ENCODE data around the gene HSD3B7.

Gene HSD3B7

DNA sequence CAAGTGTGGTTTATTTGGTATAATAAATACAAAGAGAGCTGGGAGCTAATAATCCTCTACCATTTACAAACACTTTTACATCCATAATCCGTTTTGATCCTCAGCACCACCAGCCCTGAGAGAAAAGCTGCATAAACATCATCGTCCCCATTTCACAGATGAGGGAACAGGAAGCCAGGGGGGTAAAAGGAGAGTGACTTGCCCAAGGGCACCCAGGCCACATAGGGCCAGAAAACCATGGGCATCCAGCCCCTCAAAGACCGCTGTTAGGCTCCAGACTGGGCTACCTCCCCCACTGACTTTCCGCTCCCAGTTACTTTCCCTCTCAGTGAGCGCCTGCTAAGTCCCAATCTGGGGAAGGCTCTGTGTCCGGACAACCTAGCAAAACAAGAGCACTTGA is 18.7 kb downstream of the HSD3B7 start:
- Histone ChIP-seq H3K4me3 (ENCODE audit: low read length in 2 of 2) (no peak overlapping the region), H3K4me1 (ENCODE audit: control insufficient read depth, insufficient read depth, low read length) (peaks cover 6% of the 10 kb centered on the region), H3K9me3 (ENCODE audit: control insufficient read depth in 2 of 2, low read length in 2 of 2) (no peaks in the 10 kb centered on the region), H3K9ac (ENCODE audit: low read length in 2 of 2) (no peak overlapping the region), H3K36me3 (ENCODE audit: control insufficient read depth in 2 of 2, insufficient read depth in 2 of 2, low read length in 2 of 2) (no peaks in the 10 kb centered on the region), H3K27me3 (ENCODE audit: control insufficient read depth in 1 of 2, insufficient read depth in 2 of 2, low read length in 2 of 2) (peaks cover 6 to 7% of the 10 kb centered on the region in 2 donors), H3K27ac (ENCODE audit: low read length) (no peak overlapping the region)

DNA sequence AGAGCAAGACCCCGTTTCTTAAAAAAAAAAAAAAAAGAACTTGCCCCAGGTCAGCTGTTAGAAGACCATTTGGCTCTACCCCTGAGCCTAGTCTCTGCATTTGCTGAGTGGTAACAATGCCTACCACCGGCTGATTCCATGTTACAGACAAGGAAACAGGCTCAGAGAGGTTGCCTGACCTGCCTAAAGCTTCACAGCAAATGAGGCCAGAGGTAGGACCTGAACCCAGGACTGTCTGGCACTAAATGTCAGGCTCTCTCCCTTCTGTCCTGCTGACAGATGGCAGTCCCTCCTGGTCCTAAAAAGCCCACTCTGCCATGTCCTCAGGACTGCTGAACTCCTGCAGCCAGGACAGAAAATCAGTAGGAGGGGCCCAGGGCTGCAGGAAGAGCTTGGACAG is 19.7 kb downstream of the HSD3B7 start:
- peaks cover 11 to 15% of the 10 kb centered on the region in 2 donors for H3K27me3 ChIP-seq (ENCODE audit: control insufficient read depth in 1 of 2, insufficient read depth in 2 of 2, low read length in 2 of 2)
- no peak overlapping the region for H3K9ac ChIP-seq (ENCODE audit: low read length in 2 of 2)
- H3K9me3 ChIP-seq (ENCODE audit: control insufficient read depth in 2 of 2, low read length in 2 of 2): no peaks in the 10 kb centered on the region
- no peak overlapping the region for H3K4me3 ChIP-seq (ENCODE audit: low read length in 2 of 2)
- no peaks in the 10 kb centered on the region for H3K36me3 ChIP-seq (ENCODE audit: control insufficient read depth in 2 of 2, insufficient read depth in 2 of 2, low read length in 2 of 2)
- peaks cover 2% of the 10 kb centered on the region for H3K4me1 ChIP-seq (ENCODE audit: control insufficient read depth, insufficient read depth, low read length)
- H3K27ac ChIP-seq (ENCODE audit: low read length): no peak overlapping the region

- Histone ChIP-seq H3K4me3 (ENCODE audit: low read length in 2 of 2) (no peak overlapping the region), H3K27me3 (ENCODE audit: control insufficient read depth in 1 of 2, insufficient read depth in 2 of 2, low read length in 2 of 2) (peaks cover 15 to 19% of the 10 kb centered on the region in 2 donors), H3K9me3 (ENCODE audit: control insufficient read depth in 2 of 2, low read length in 2 of 2) (no peaks in the 10 kb centered on the region), H3K9ac (ENCODE audit: low read length in 2 of 2) (no peak overlapping the region), H3K36me3 (ENCODE audit: control insufficient read depth in 2 of 2, insufficient read depth in 2 of 2, low read length in 2 of 2) (no peaks in the 10 kb centered on the region), H3K4me1 (ENCODE audit: control insufficient read depth, insufficient read depth, low read length) (peaks cover 2% of the 10 kb centered on the region), H3K27ac (ENCODE audit: low read length) (no peak overlapping the region)
These were observed 20.5 kb downstream of the HSD3B7 start for GRCh38 chr16:31005350-31006085.

DNA sequence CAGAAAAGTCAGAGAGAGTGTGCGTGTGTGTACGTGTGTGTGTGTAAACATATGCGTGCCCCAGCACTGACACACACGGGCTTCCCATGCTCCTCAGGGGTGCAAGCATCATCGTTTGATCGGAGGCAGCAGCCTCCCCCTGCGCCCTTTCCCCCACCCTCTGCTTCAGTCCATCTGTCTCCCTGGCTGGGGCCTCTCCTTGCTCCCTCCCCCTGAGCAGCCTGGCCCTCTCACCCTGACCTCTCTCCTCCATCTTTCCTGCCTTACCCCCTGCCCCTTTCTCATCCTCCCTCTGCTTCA is 21.0 kb downstream of the HSD3B7 start:
- Histone ChIP-seq H3K9ac (ENCODE audit: low read length in 2 of 2) (no peak overlapping the region), H3K27me3 (ENCODE audit: control insufficient read depth in 1 of 2, insufficient read depth in 2 of 2, low read length in 2 of 2) (peaks cover 19 to 21% of the 10 kb centered on the region in 2 donors), H3K36me3 (ENCODE audit: control insufficient read depth in 2 of 2, insufficient read depth in 2 of 2, low read length in 2 of 2) (no peaks in the 10 kb centered on the region), H3K9me3 (ENCODE audit: control insufficient read depth in 2 of 2, low read length in 2 of 2) (no peaks in the 10 kb centered on the region), H3K4me1 (ENCODE audit: control insufficient read depth, insufficient read depth, low read length) (peaks cover 4% of the 10 kb centered on the region), H3K27ac (ENCODE audit: low read length) (no peak overlapping the region), H3K4me3 (ENCODE audit: low read length in 2 of 2) (no peak overlapping the region)

GRCh38 chr16:31006589-31006988 is 21.6 kb downstream of the HSD3B7 start:
- H3K9ac ChIP-seq (ENCODE audit: low read length in 2 of 2): no peak overlapping the region
- H3K9me3 ChIP-seq (ENCODE audit: control insufficient read depth in 2 of 2, low read length in 2 of 2): no peaks in the 10 kb centered on the region
- peaks cover 24 to 27% of the 10 kb centered on the region in 2 donors for H3K27me3 ChIP-seq (ENCODE audit: control insufficient read depth in 1 of 2, insufficient read depth in 2 of 2, low read length in 2 of 2)
- no peak overlapping the region for H3K4me3 ChIP-seq (ENCODE audit: low read length in 2 of 2)
- H3K27ac ChIP-seq (ENCODE audit: low read length): no peak overlapping the region
- H3K4me1 ChIP-seq (ENCODE audit: control insufficient read depth, insufficient read depth, low read length): peaks cover 5% of the 10 kb centered on the region
- no peaks in the 10 kb centered on the region for H3K36me3 ChIP-seq (ENCODE audit: control insufficient read depth in 2 of 2, insufficient read depth in 2 of 2, low read length in 2 of 2)

DNA sequence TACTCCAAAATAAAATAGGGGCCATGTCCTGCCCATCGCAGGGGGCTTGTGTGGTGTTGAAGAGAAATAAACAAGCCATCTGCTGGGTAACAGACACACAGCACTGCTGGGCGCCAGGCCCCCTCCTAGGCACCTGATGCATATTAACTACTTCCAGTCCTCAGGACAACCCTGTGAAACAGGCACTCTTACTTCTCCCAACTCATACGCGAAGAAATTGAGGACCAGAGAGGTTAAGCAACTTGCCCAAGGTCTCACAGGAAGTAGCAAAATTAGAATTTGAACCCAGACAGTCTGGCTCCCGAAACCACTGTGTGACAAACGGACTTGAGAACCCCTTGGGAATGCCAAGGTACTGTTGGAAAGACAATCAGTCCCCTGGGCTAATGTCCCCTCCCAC is 22.7 kb downstream of the HSD3B7 start:
- no peaks in the 10 kb centered on the region for H3K9me3 ChIP-seq (ENCODE audit: control insufficient read depth in 2 of 2, low read length in 2 of 2)
- no peak overlapping the region for H3K4me3 ChIP-seq (ENCODE audit: low read length in 2 of 2)
- H3K9ac ChIP-seq (ENCODE audit: low read length in 2 of 2): no peak overlapping the region
- no peaks in the 10 kb centered on the region for H3K36me3 ChIP-seq (ENCODE audit: control insufficient read depth in 2 of 2, insufficient read depth in 2 of 2, low read length in 2 of 2)
- peaks cover 31 to 34% of the 10 kb centered on the region in 2 donors for H3K27me3 ChIP-seq (ENCODE audit: control insufficient read depth in 1 of 2, insufficient read depth in 2 of 2, low read length in 2 of 2)
- H3K27ac ChIP-seq (ENCODE audit: low read length): no peak overlapping the region
- peaks cover 3% of the 10 kb centered on the region for H3K4me1 ChIP-seq (ENCODE audit: control insufficient read depth, insufficient read depth, low read length)

GRCh38 chr16:31008149-31008548 is 23.1 kb downstream of the HSD3B7 start:
- no peak overlapping the region for H3K27ac ChIP-seq (ENCODE audit: low read length)
- no peaks in the 10 kb centered on the region for H3K36me3 ChIP-seq (ENCODE audit: control insufficient read depth in 2 of 2, insufficient read depth in 2 of 2, low read length in 2 of 2)
- H3K4me1 ChIP-seq (ENCODE audit: control insufficient read depth, insufficient read depth, low read length): peaks cover 3% of the 10 kb centered on the region
- no peak overlapping the region for H3K4me3 ChIP-seq (ENCODE audit: low read length in 2 of 2)
- no peaks in the 10 kb centered on the region for H3K9me3 ChIP-seq (ENCODE audit: control insufficient read depth in 2 of 2, low read length in 2 of 2)
- no peak overlapping the region for H3K9ac ChIP-seq (ENCODE audit: low read length in 2 of 2)
- H3K27me3 ChIP-seq (ENCODE audit: control insufficient read depth in 1 of 2, insufficient read depth in 2 of 2, low read length in 2 of 2): peaks cover 31 to 34% of the 10 kb centered on the region in 2 donors

DNA sequence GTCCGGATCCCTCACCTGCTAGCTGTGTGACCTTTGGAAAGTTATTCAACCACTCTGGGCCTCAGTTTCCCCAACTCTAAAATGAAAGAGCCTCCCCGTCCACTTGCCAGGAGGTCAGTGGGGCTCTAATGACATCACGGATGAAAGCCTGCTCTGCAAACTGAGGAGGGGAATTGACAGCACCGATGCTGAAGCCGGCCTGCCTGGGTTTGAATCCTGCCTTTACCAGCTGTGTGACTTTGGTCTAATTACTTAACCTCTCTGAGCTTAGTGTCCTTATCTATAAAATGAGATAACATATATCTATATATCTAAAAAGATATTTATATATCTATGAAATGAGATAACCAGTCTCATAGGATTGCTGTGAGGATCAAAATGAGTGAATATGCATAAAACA is 23.5 kb downstream of the HSD3B7 start:
- H3K27me3 ChIP-seq (ENCODE audit: control insufficient read depth in 1 of 2, insufficient read depth in 2 of 2, low read length in 2 of 2): peaks cover 31 to 35% of the 10 kb centered on the region in 2 donors

DNA sequence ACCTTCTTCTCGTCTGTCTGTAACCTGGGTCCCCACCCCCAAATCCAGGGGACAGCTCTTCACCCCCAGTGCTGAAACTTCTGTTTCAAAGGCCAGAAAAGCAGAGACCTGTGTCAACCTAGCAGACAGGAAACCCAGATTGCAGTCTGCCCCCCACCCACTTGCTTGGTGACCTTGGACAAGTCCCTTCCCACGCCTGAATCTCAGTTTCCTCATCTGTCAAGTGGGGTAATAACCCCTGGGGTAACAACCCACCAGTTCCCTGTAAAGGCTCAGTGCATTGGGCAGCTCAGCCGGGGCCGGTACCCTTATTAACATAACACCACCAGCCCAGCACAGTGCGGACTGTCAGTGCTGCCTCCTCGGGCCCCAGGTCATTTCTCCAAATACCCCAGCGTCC is 24.1 kb downstream of the HSD3B7 start:
- Histone ChIP-seq H3K27ac (ENCODE audit: low read length) (no peak overlapping the region), H3K9ac (ENCODE audit: low read length in 2 of 2) (no peak overlapping the region), H3K9me3 (ENCODE audit: control insufficient read depth in 2 of 2, low read length in 2 of 2) (no peaks in the 10 kb centered on the region), H3K27me3 (ENCODE audit: control insufficient read depth in 1 of 2, insufficient read depth in 2 of 2, low read length in 2 of 2) (peaks cover 31 to 37% of the 10 kb centered on the region in 2 donors), H3K36me3 (ENCODE audit: control insufficient read depth in 2 of 2, insufficient read depth in 2 of 2, low read length in 2 of 2) (no peaks in the 10 kb centered on the region), H3K4me3 (ENCODE audit: low read length in 2 of 2) (no peak overlapping the region), H3K4me1 (ENCODE audit: control insufficient read depth, insufficient read depth, low read length) (peaks cover 3% of the 10 kb centered on the region)

More for the DNA sequence above, 23.5 kb downstream of the HSD3B7 start:
- Histone ChIP-seq H3K4me3 (ENCODE audit: low read length in 2 of 2) (no peak overlapping the region), H3K4me1 (ENCODE audit: control insufficient read depth, insufficient read depth, low read length) (peaks cover 3% of the 10 kb centered on the region), H3K36me3 (ENCODE audit: control insufficient read depth in 2 of 2, insufficient read depth in 2 of 2, low read length in 2 of 2) (no peaks in the 10 kb centered on the region), H3K9ac (ENCODE audit: low read length in 2 of 2) (no peak overlapping the region), H3K9me3 (ENCODE audit: control insufficient read depth in 2 of 2, low read length in 2 of 2) (no peaks in the 10 kb centered on the region), H3K27ac (ENCODE audit: low read length) (no peak overlapping the region)

DNA sequence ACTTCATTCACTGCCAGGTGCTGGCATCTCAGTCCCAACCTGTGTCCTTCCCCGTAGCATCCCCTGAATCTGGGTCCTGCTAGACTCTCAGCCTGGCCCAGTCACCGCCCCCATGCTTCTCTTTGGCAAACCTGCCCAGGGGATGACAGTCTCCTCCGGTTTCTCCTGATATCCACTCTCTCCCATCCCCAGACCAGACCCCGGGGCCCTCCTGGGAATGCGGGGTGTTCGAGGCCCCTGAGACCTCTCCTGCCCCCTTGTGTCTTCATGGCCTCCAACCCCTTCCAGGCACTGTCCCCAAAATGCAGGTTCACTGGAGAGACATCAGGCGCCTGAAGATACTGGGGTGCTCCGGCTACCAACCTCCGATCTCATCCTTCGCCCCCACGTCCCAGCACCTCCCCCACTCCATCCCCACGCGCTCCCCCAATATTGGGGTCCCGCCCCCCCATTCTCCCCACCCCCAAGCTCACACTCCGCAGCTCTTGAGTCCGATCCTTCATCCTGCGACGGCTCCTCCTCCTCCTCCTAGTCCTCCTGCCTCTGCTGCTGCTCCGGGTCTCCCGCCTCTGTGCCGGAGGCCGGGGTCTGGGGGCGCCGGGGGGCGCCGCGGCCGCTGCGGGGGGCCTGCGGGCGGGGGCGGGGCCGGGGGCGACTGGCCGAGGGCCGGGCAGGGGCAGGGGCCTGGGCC is 25.0 kb downstream of the HSD3B7 start:
- H3K36me3 ChIP-seq (ENCODE audit: control insufficient read depth in 2 of 2, insufficient read depth in 2 of 2, low read length in 2 of 2): no peaks in the 10 kb centered on the region
- no peak overlapping the region for H3K9ac ChIP-seq (ENCODE audit: low read length in 2 of 2)
- H3K27me3 ChIP-seq (ENCODE audit: control insufficient read depth in 1 of 2, insufficient read depth in 2 of 2, low read length in 2 of 2): peaks cover 31 to 37% of the 10 kb centered on the region in 2 donors
- no peaks in the 10 kb centered on the region for H3K9me3 ChIP-seq (ENCODE audit: control insufficient read depth in 2 of 2, low read length in 2 of 2)
- H3K27ac ChIP-seq (ENCODE audit: low read length): no peak overlapping the region
- H3K4me3 ChIP-seq (ENCODE audit: low read length in 2 of 2): no peak overlapping the region
- peaks cover 3% of the 10 kb centered on the region for H3K4me1 ChIP-seq (ENCODE audit: control insufficient read depth, insufficient read depth, low read length)

Data from stomach smooth muscle (tissue), 2 donors.